ENCODE results near the gene EXOC3L1.
A peak's percentile ranks its signal among the peaks of the same experiment; 100 is the strongest.

EXOC3L1 gene

GRCh38 chr16:67198238-67198734, 8.3 kb upstream of the EXOC3L1 start:
- TF ChIP-seq CTCF (IDR thresholded peaks at IDR 0.05), result peak; percentile 68

- TF ChIP-seq CTCF (IDR thresholded peaks at IDR 0.05), result no peak
Measured at GRCh38 chr16:67197704-67198103, 7.8 kb upstream of the EXOC3L1 start.

GRCh38 chr16:67196881-67197280, 6.9 kb upstream of the EXOC3L1 start:
- no peak for TF ChIP-seq CTCF (IDR thresholded peaks at IDR 0.05)

- no peak for TF ChIP-seq CTCF (IDR thresholded peaks at IDR 0.05)
Measured at GRCh38 chr16:67195676-67196075, 5.7 kb upstream of the EXOC3L1 start.

- TF ChIP-seq CTCF (IDR thresholded peaks at IDR 0.05), result no peak
Measured at GRCh38 chr16:67194260-67194659, 4.3 kb upstream of the EXOC3L1 start.

GRCh38 chr16:67193536-67193935, 3.6 kb upstream of the EXOC3L1 start:
- TF ChIP-seq CTCF (IDR thresholded peaks at IDR 0.05), result no peak

GRCh38 chr16:67192781-67193361, 2.9 kb upstream of the EXOC3L1 start:
- no peak for TF ChIP-seq CTCF (IDR thresholded peaks at IDR 0.05)
